Measurements from ENCODE around the gene PHYHD1.

Gene PHYHD1

DNA sequence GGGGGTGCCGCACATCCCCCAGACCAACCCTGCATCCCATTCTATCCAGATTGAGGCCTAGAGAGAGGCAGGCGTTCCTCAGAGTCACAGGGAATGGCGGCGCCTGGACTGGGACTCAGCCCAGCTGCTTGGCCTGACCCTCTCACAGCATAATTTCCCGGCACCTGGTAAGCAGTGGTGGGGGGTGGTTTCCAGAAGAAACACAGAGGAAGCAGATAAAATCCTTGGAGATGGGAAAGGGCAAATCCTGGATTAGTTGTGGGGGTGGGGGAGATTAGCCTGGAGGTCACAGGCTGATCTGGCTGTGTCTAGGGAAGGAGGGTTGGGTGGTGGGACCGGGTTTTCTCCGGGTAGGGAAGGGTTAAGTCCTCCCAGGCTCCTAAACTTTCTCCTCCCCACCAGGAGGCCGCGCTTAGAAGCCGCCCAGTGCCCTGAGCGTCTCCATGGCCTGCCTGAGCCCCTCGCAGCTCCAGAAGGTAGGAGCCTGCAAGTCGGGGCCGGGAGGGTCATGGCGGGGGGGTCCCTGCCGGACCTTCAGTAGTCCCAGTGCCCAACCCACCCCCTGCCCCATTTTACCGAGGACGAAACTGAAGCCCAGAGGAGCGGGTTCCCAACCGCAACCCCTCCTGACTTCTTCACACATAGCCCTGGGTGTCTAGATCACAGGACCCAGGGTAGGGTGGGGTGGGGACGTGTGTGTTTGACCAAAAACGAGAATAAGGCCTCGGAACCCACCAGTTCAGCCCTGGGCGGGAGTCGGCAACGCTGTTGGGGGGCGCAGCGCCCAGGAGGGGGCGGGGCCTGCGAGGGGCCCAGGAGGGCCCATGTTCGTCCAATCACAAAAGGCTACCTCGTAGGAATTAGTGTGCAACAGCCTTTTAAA is 1.3 kb downstream of the PHYHD1 start:
- H3K4me3 ChIP-seq = peak overlapping the region; percentile 46 to 72 (median 62)
- H3K9ac ChIP-seq = peak overlapping the region; percentile 66 to 86 (median 76)

DNA sequence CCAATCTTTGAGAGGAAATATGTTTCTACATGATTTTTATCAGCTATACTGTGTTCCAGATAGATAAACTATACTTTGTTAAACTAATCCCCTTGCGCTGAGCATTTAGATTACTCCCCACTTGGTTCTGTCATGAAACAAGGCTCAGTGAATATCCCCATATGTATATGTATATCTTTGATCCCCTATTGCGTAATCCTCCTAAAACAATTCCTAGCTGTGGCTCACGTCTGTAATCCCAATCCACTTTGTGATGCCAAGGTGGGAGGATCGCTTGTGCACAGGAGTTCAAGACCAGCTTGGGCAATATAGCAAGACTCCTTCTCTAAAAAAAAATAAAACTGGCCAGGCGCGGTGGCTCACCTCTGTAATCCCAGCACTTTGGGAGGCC is 2.7 kb downstream of the PHYHD1 start:
- H3K4me3 ChIP-seq = no peak overlapping the region; a peak in 1 of 20 replicates
- no peaks in the 10 kb centered on the region for H4K20me1 ChIP-seq
- H3K4me1 ChIP-seq = peaks cover 26 to 53% (median 47%) of the 10 kb centered on the region in 10 experiments
- H3K27ac ChIP-seq = 0 out of 22 replicates have a peak overlapping the region, but pooled peaks of 3 of the 11 experiments have one; percentile 88 to 92 (median 90)
- H3K27me3 ChIP-seq = no peaks in the 10 kb centered on the region; a peak in 2 of 22 replicates
- peak in 9 of 11 experiments; percentile 35 to 96 (median 75); a peak in 16 of 22 replicates for TF ChIP-seq Cebpa-rat (IDR thresholded peaks at IDR 0.05)
- no peaks in the 10 kb centered on the region for H3K9me3 ChIP-seq (replicated peaks in 1 of 11)
- H3K36me3 ChIP-seq = peaks cover 0 to 7% (median 0%) of the 10 kb centered on the region in 11 experiments; a peak in 5 of 22 replicates
- H3K9ac ChIP-seq = 0 out of 22 replicates have a peak overlapping the region, but pooled peaks of 2 of the 11 experiments have one; percentile 11 to 82
- peak overlapping the region in 9 of 11 experiments; percentile 92 to 99 (median 95); a peak in 16 of 22 replicates for H3K4me2 ChIP-seq

More for the DNA sequence above, 1.3 kb downstream of the PHYHD1 start:
- Histone ChIP-seq H3K36me3 (peaks cover 10 to 20% (median 13%) of the 10 kb centered on the region in 11 experiments), H4K20me1 (no peaks in the 10 kb centered on the region; a peak in 1 of 22 replicates), H3K27ac (peak overlapping the region; percentile 48 to 92 (median 75); a peak in 20 of 22 replicates), H3K9me3 (replicated peaks in 1 of 11) (no peaks in the 10 kb centered on the region), H3K27me3 (no peaks in the 10 kb centered on the region; a peak in 2 of 22 replicates), H3K4me1 (peaks cover 26 to 64% (median 55%) of the 10 kb centered on the region in 10 experiments), H3K4me2 (peak overlapping the region; percentile 87 to 99 (median 95))
- no peak for TF ChIP-seq Cebpa-rat (IDR thresholded peaks at IDR 0.05)

DNA sequence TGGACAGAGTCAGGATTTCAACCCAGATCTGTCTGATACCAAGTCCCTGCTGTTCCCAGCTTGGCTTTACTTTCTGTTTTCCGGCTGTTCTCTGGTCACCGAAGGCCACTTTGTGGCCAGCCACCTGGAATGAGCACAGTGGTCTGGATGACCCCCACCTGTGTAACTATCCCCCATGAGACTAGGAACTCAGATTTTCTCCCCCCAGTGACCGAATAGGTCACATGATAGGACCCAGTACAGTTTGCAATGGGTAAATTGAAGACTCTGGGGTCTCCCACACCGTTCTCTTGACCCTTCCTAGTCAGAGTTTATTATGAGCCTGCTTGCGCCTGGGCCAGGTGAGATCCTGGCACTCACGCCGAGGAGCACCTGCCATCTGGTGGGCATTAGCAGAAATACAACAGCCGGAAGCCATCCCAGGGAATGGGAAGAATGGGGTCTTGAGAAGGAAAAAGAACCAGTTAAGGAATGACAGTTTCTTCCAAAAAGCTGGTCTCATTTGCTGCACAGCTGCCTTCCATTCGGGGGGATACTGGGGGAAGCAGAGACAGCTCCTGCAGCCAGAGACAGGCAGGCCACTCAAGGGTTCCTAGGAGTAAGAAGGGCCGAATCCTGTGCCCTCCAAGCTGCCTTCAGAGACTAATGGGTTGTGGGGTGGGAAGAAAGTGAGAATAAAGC is 7.1 kb downstream of the PHYHD1 start:
- Histone ChIP-seq H3K27ac (no peak overlapping the region), H3K4me1 (peaks cover 0 to 13% (median 8%) of the 10 kb centered on the region in 10 experiments; a peak in 17 of 20 replicates), H4K20me1 (no peaks in the 10 kb centered on the region), H3K9ac (no peak overlapping the region), H3K36me3 (peaks cover 0 to 13% (median 0%) of the 10 kb centered on the region in 11 experiments; a peak in 2 of 22 replicates), H3K9me3 (replicated peaks in 1 of 11) (no peaks in the 10 kb centered on the region), H3K4me2 (no peak overlapping the region), H3K27me3 (no peaks in the 10 kb centered on the region), H3K4me3 (no peak overlapping the region)
- TF ChIP-seq Cebpa-rat (IDR thresholded peaks at IDR 0.05) = no peak

DNA sequence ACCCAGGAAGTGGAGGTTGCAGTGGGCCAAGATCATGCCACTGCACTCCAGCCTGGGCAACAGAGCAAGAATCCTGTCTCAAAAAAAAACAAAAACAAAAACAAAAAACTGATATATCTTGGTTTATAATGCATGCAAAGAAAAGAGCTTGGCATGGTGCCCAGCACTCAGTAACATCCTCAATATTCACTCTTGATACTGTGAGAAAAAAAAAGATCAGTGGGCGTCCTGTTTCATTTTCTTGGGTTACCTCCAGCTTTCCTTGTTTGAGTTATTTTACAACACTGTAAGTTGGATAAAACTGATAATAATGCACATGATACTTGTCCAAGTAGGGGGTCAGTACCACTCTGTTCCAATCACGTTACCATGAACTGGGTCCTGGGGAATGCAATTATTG is 7.8 kb downstream of the PHYHD1 start:
- Histone ChIP-seq H3K4me2 (no peak overlapping the region), H3K27ac (no peak overlapping the region), H3K9me3 (replicated peaks in 1 of 11) (no peaks in the 10 kb centered on the region), H3K4me1 (peaks cover 0 to 5% (median under 1%) of the 10 kb centered on the region in 10 experiments; a peak in 5 of 20 replicates), H3K36me3 (peaks cover 0 to 20% (median 0%) of the 10 kb centered on the region in 11 experiments; a peak in 4 of 22 replicates), H3K9ac (no peak overlapping the region), H3K4me3 (no peak overlapping the region), H4K20me1 (no peaks in the 10 kb centered on the region), H3K27me3 (no peaks in the 10 kb centered on the region)
- no peak for TF ChIP-seq Cebpa-rat (IDR thresholded peaks at IDR 0.05)

DNA sequence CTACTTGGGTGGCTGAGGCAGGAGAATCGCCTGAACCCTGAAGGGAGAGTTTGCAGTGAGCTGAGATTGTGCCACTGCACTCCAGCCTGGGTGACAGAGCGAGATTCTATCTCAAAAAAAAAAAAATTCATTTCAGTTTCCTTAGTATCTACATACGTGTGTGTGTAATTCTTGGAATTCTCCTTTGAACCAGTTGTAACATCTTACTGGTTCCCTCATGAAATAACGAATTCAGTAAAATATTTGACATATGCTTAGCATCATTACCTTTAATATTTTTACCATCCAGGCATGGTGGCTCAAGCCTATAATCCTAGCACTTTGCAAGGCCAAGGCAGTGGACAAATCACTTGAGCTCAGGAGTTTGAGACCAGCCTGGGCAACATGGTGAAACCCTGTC is 8.8 kb downstream of the PHYHD1 start:
- Histone ChIP-seq H3K9ac (no peak overlapping the region), H4K20me1 (no peaks in the 10 kb centered on the region), H3K9me3 (replicated peaks in 1 of 11) (no peaks in the 10 kb centered on the region), H3K4me3 (no peak overlapping the region), H3K27me3 (no peaks in the 10 kb centered on the region), H3K4me2 (no peak overlapping the region), H3K4me1 (peaks cover 0 to 4% (median 0%) of the 10 kb centered on the region in 10 experiments; a peak in 1 of 20 replicates), H3K27ac (no peak overlapping the region), H3K36me3 (peaks cover 0 to 22% (median 5%) of the 10 kb centered on the region in 11 experiments; a peak in 5 of 22 replicates)
- no peak for TF ChIP-seq Cebpa-rat (IDR thresholded peaks at IDR 0.05)

DNA sequence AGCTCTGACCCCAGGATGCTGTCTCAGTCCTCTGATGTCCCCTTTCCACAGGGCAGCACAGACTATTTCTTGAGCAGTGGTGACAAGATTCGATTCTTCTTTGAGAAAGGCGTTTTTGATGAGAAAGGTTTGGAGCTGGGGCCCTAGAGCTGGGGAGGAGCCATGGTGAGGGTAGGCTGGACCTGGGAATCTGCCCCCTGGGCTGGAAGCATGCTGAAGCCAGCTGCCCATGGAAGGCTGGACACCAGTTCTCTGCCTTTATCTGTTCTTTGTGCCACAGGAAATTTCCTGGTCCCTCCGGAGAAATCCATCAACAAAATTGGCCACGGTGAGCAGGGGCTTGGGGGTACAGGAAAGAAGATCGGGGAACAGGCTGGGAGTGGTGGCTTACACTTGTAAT is 12.9 kb downstream of the PHYHD1 start:
- Histone ChIP-seq H4K20me1 (no peaks in the 10 kb centered on the region; a peak in 1 of 22 replicates), H3K9me3 (replicated peaks in 1 of 11) (no peaks in the 10 kb centered on the region), H3K27me3 (no peaks in the 10 kb centered on the region), H3K27ac (no peak overlapping the region), H3K4me2 (no peak overlapping the region), H3K4me1 (no peaks in the 10 kb centered on the region), H3K9ac (no peak overlapping the region; a peak in 1 of 22 replicates), H3K36me3 (peaks cover 0 to 23% (median 8%) of the 10 kb centered on the region in 11 experiments; a peak in 5 of 22 replicates), H3K4me3 (no peak overlapping the region)
- no peak for TF ChIP-seq Cebpa-rat (IDR thresholded peaks at IDR 0.05)

DNA sequence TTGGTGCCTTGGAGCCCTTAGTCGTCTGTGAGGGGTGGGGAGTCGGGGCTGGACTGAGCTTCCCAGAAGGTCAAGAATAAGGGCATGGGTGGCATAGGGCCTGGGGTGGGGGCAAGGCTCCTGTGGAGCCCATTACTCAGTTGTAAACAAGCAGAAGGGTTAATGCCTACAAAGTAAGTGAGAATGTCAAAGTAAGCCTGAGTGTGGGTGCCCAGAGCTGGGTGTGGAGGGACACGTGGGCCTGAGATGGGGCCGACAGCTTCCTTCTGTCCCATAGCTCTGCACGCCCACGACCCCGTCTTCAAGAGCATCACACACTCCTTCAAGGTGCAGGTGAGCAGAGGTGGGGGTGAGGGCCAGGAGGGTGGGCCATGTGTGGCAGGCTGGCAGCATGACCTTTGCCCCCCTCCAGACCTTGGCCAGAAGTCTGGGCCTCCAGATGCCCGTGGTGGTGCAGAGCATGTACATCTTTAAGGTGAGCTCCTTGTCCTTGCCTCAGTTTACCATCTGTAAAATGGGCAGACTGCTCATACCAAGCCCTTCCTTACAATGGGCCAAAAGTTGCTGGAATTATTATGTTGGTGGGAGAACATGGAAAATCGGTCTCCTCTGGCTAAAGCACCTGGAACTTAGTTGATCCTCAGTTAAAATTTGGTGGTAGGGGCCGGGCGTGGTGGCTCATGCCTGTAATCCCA is 15.5 kb downstream of the PHYHD1 start:
- H3K9me3 ChIP-seq (replicated peaks in 1 of 11) = no peaks in the 10 kb centered on the region
- H3K4me1 ChIP-seq = no peaks in the 10 kb centered on the region
- H3K4me3 ChIP-seq = no peak overlapping the region
- TF ChIP-seq Cebpa-rat (IDR thresholded peaks at IDR 0.05) = no peak
- no peak overlapping the region for H3K9ac ChIP-seq
- peaks cover 0 to 21% (median 8%) of the 10 kb centered on the region in 11 experiments; a peak in 8 of 22 replicates for H3K36me3 ChIP-seq
- no peaks in the 10 kb centered on the region for H3K27me3 ChIP-seq
- no peak overlapping the region for H3K27ac ChIP-seq
- no peaks in the 10 kb centered on the region; a peak in 1 of 22 replicates for H4K20me1 ChIP-seq
- no peak overlapping the region for H3K4me2 ChIP-seq

DNA sequence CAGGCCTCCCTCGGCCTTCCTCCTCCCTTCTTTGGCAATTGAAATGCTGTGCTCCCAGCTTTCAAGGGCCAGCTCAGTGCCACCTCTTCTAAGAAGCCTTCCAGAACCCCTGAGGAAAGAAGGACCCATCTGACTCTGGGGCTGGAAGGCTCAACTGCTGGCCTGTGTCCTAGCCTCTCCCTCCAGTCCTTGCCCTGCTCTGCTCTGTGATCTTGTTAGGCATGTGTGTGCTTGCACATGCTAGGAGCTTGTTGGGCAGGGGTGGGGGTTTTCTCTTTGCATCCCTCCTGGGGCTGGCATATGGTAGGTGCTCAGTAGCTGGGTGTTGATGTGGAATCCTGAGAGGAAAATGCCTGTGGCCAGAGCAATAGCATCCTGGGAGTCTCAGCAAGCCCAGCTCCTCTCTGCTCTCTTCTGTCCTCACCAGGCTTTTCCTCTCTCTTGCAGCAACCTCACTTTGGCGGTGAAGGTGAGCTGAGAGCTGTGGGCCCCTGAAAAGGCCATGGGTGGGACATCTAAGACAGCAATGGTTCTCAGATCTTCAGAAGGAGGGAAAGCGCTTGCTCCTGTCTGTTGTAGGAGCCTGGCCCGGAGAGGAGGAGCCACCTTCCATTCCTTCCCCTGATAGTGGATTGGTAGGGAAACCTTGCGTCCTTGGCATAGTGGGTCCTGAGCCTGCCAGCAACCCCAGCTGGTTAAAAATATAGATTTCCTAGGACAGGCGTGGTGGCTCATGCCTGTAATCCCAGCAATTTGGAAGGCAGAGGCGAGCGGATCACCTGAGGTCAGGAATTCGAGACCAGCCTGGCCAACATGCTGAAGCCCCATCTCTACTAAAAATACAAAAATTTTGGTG is 16.8 kb downstream of the PHYHD1 start:
- Histone ChIP-seq H4K20me1 (no peaks in the 10 kb centered on the region; a peak in 1 of 22 replicates), H3K4me1 (no peaks in the 10 kb centered on the region), H3K9ac (0 out of 22 replicates have a peak overlapping the region, but pooled peaks of 1 of the 11 experiments have one; percentile 1), H3K27me3 (no peaks in the 10 kb centered on the region), H3K9me3 (replicated peaks in 1 of 11) (no peaks in the 10 kb centered on the region), H3K4me3 (no peak overlapping the region), H3K36me3 (peaks cover 0 to 24% (median 8%) of the 10 kb centered on the region in 11 experiments; a peak in 10 of 22 replicates), H3K27ac (no peak overlapping the region), H3K4me2 (no peak overlapping the region)
- TF ChIP-seq Cebpa-rat (IDR thresholded peaks at IDR 0.05) = no peak
